ENCODE data around the gene ADD1. TPM values are rescaled to one million over a fixed set of nuclear protein-coding genes. Genes with fewer than 3 reads are reported as not detected.

Gene ADD1
- total RNA-seq, 1 donor from 2014 or later: 276 TPM

DNA sequence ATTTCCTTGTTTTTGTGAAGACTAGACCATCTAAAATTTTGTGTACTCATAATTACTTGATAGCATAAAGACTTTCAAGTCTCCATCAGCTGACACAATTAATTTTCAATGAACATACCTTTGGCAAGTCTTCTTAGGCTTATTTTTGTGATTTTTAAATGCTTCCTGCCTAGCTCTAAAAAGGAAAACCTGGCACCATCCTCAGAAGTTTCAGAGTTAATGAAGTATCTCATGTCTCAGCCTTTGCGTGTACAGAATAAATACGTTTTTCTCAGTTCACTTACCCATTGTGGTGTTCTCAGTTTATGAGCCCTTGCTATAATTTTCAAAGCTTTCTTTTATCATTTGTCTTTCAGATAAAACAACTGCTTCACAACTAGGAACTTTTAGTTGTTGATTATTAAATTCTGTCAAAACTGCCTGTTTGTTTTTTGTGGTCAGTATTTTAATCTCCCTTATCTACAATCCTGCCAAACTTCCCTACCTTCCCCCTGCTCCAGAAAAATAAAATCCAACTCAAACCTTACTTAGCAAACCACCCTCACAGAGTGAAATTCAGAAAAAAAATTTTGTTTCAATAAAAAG lies 21.6 kb downstream of the ADD1 start:
- Mint-ChIP-seq H3K27ac (ENCODE audit: unreplicated experiment) (no peak overlapping the region), H3K4me1 (ENCODE audit: low read depth, unreplicated experiment) (peaks cover 67% of the 10 kb centered on the region), H3K36me3 (ENCODE audit: unreplicated experiment) (no peaks in the 10 kb centered on the region), H3K4me3 (ENCODE audit: unreplicated experiment) (no peak overlapping the region), H3K27me3 (ENCODE audit: unreplicated experiment) (peaks cover 1% of the 10 kb centered on the region), H3K9me3 (ENCODE audit: unreplicated experiment) (peaks cover 5% of the 10 kb centered on the region)
- DNase-seq: no peak
- TF ChIP-seq, protein P1, sequence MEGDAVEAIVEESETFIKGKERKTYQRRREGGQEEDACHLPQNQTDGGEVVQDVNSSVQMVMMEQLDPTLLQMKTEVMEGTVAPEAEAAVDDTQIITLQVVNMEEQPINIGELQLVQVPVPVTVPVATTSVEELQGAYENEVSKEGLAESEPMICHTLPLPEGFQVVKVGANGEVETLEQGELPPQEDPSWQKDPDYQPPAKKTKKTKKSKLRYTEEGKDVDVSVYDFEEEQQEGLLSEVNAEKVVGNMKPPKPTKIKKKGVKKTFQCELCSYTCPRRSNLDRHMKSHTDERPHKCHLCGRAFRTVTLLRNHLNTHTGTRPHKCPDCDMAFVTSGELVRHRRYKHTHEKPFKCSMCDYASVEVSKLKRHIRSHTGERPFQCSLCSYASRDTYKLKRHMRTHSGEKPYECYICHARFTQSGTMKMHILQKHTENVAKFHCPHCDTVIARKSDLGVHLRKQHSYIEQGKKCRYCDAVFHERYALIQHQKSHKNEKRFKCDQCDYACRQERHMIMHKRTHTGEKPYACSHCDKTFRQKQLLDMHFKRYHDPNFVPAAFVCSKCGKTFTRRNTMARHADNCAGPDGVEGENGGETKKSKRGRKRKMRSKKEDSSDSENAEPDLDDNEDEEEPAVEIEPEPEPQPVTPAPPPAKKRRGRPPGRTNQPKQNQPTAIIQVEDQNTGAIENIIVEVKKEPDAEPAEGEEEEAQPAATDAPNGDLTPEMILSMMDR (IDR thresholded peaks at IDR 0.05; ENCODE audit: partially characterized antibody, unreplicated experiment): no peak

DNA sequence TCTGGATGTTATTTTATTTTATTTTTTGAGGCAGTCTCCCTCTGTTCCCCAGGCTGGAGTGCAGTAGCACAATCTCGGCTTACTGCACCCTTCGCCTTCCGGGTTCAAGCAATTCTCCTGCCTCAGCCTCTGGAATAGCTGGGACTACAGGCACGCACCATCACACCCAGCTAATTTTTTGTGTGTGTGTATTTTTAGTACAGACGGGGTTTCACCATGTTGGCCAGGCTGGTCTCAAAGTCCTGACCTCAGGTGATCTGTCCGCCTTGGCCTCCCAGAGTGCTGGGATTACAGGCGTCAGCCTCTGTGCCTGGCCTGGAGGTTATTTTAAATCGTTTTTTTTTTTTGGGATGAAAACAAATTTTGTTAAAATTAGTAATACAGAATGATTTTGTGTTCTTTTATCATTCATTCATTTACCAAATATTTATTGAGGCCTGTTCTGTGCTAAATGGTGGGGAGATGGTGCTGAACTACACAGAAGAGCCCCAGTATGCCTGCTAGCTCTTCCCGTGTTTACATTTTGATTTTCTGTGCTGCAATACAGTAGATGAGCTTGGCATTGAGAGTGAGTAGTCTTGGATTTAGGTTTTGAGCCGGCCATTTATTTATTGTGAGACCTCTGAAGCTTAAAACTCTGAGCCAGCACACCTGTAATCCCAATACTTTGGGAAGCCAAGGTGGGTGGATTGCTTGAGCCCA lies 22.7 kb downstream of the ADD1 start:
- H3K4me3 Mint-ChIP-seq (ENCODE audit: unreplicated experiment): no peak overlapping the region
- peaks cover 64% of the 10 kb centered on the region for H3K4me1 Mint-ChIP-seq (ENCODE audit: low read depth, unreplicated experiment)
- peak overlapping the region; percentile 38 for H3K27ac Mint-ChIP-seq (ENCODE audit: unreplicated experiment)
- no peak for DNase-seq
- peaks cover 1% of the 10 kb centered on the region for H3K27me3 Mint-ChIP-seq (ENCODE audit: unreplicated experiment)
- no peaks in the 10 kb centered on the region for H3K36me3 Mint-ChIP-seq (ENCODE audit: unreplicated experiment)
- TF ChIP-seq, protein P1 (IDR thresholded peaks at IDR 0.05; ENCODE audit: partially characterized antibody, unreplicated experiment): no peak
- peaks cover 5% of the 10 kb centered on the region for H3K9me3 Mint-ChIP-seq (ENCODE audit: unreplicated experiment)

DNA sequence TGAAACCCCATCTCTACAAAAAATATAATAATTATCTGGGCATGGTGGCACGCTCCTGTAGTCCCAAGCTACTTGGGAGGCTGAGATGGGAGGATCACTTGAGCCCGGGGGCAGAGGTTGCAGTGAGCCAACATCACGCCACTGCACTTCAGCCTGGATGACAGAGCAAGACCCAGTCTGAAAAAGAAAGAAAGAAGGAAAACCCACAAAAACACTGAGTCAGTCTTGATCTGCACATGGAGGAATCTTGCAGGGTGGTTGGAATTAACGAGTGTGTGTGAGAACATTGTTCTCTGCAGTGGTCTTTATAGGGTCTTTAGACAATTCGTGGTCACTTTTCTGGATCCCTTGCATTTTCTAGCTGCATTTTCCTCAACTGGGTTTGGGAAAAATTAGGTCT lies 23.2 kb downstream of the ADD1 start:
- DNase-seq: no peak
- peak overlapping the region; percentile 67 for H3K4me3 Mint-ChIP-seq (ENCODE audit: unreplicated experiment)
- H3K27me3 Mint-ChIP-seq (ENCODE audit: unreplicated experiment): peaks cover 3% of the 10 kb centered on the region
- peak overlapping the region; percentile 26 for H3K27ac Mint-ChIP-seq (ENCODE audit: unreplicated experiment)
- H3K4me1 Mint-ChIP-seq (ENCODE audit: low read depth, unreplicated experiment): peaks cover 67% of the 10 kb centered on the region
- H3K9me3 Mint-ChIP-seq (ENCODE audit: unreplicated experiment): peaks cover 7% of the 10 kb centered on the region
- H3K36me3 Mint-ChIP-seq (ENCODE audit: unreplicated experiment): no peaks in the 10 kb centered on the region
- TF ChIP-seq, protein P1 (IDR thresholded peaks at IDR 0.05; ENCODE audit: partially characterized antibody, unreplicated experiment): no peak

DNA sequence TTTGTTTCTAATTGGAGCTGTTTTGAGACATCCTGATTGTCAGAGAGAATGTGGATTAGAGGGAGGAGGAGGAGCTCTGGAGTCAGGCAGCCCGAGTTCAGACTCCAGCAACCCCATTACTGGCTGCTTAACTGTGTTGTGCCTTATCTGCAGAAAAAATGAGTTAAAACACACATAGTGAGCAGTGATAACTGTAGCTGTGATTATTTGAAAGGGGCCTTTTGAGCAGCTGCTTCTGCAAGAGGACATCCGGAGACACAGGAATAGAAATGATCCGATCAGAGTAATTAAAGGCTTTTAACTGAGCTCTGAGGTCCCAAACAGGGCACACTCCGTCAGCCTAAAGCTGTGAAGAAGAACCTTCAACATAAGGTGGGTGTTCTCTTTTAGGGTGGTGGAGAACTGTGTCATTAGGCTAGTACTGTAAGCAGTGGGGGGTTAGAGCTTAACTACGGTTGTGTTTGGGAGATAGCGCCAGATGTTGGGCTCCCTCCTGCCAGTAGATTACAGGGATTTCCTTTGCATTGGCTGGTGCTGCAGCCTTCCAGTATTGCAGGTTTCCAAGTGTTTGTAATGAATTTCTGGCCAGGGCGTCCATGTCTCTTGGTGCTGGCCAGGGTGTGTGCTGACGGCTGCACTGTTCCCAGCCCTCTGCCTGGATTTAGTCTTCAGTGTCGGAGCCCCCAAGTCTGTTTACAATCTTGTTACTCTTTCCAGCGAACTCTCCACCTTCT lies 24.3 kb downstream of the ADD1 start:
- H3K36me3 Mint-ChIP-seq (ENCODE audit: unreplicated experiment): no peaks in the 10 kb centered on the region
- H3K4me1 Mint-ChIP-seq (ENCODE audit: low read depth, unreplicated experiment): peaks cover 64% of the 10 kb centered on the region
- DNase-seq: no peak
- peak overlapping the region; percentile 67 for H3K4me3 Mint-ChIP-seq (ENCODE audit: unreplicated experiment)
- H3K27me3 Mint-ChIP-seq (ENCODE audit: unreplicated experiment): peaks cover 5% of the 10 kb centered on the region
- H3K27ac Mint-ChIP-seq (ENCODE audit: unreplicated experiment): peak overlapping the region; percentile 80
- TF ChIP-seq, protein P1 (IDR thresholded peaks at IDR 0.05; ENCODE audit: partially characterized antibody, unreplicated experiment): no peak
- H3K9me3 Mint-ChIP-seq (ENCODE audit: unreplicated experiment): peaks cover 8% of the 10 kb centered on the region
